KOPT-K1 (cell line): ENCODE results near the gene CNKSR3.

Source experiments
- H3K27ac ChIP-seq: fragments of 200-600 bp; sonication (generic); 2 replicates; pipeline ENCODE4 v1.5.1; 2016; ENCODE audit warnings: antibody characterized with exemption, mild to moderate bottlenecking, low read depth, low read length; ENCODE audit not compliant: poor library complexity, severe bottlenecking
- H3K36me3 ChIP-seq: fragments of 200-600 bp; sonication (generic); 2 replicates; pipeline ENCODE4 v1.5.1; 2017; ENCODE audit warnings: antibody characterized with exemption, mild to moderate bottlenecking, low read length, moderate library complexity; ENCODE audit not compliant: insufficient read depth
- H3K9me3 ChIP-seq: fragments of 200-600 bp; sonication (generic); 2 replicates; pipeline ENCODE4 v1.5.1; 2017; ENCODE audit warnings: antibody characterized with exemption, low read length, mild to moderate bottlenecking; ENCODE audit not compliant: insufficient read depth, poor library complexity, severe bottlenecking

Gene CNKSR3

GRCh38 chr6:154367839-154368695, 142.4 kb downstream of the CNKSR3 start:
- Histone ChIP-seq H3K36me3 (no peaks in the 10 kb centered on the region), H3K27ac (no peak overlapping the region), H3K9me3 (no peaks in the 10 kb centered on the region)

DNA sequence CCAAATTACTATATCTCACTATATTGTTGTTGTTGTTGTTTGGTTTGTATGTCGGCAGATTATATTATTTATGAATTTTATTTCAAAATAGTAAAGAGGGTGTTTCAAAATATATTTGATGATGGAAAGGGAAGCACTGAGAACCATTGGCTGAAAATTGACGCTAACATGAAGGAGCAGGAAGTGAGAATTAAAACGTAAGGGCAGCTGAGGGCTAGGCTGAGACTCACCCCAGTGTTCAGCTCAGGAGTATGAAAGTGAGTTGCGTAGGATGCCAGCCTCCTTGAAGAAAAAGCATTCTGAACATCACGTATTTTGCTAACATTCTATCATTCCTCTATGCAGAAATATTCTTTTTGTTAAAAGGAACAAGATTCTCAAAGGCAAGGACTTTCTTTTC, 143.1 kb downstream of the CNKSR3 start:
- Histone ChIP-seq H3K36me3 (no peaks in the 10 kb centered on the region), H3K27ac (no peak overlapping the region), H3K9me3 (no peaks in the 10 kb centered on the region)

- H3K36me3 ChIP-seq = no peaks in the 10 kb centered on the region
- no peaks in the 10 kb centered on the region for H3K9me3 ChIP-seq
- no peak overlapping the region for H3K27ac ChIP-seq
These were observed 146.7 kb downstream of the CNKSR3 start for GRCh38 chr6:154363821-154364220.

DNA sequence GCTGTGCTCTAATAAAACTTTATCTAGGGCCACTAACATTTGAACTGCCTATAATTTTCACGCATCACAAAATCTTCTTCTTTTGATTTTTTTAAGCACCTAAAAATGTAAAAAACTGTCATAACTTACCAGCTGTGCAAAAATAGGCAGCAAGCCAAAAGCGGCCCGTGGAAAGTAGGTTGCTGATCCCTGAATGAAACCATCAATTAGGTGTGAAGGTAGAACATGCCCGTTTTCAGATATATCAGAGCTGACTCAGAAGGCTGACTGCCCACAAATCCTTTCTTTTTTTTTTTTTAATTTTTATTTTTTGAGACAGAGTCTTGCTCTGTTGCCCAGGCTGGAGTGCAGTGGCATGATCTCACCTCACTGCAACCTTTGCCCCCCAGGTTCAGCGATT, 149.0 kb downstream of the CNKSR3 start:
- Histone ChIP-seq H3K9me3 (no peaks in the 10 kb centered on the region), H3K27ac (no peak overlapping the region)

DNA sequence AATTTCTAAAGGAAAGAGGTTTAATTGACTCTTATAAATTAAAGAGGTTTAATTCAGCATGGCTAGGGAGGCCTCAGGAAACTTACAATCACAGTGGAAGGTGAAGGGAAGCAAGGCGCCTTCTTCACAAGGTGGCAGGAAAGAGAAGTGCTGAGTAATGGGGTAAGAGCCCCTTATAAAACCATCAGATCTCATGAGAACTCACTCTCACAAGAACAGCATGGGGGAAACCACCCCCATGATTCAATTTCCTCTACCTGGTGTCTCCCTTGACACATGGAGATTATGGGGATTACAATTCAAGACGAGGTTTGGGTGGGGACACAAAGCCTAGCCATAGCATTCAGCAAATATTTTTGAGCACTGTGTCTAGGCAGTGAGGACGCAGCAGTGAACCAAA, 150.0 kb downstream of the CNKSR3 start:
- H3K27ac ChIP-seq = no peak overlapping the region
- no peaks in the 10 kb centered on the region for H3K9me3 ChIP-seq
- no peaks in the 10 kb centered on the region for H3K36me3 ChIP-seq

More for the DNA sequence above, 149.0 kb downstream of the CNKSR3 start:
- H3K36me3 ChIP-seq = no peaks in the 10 kb centered on the region

- Histone ChIP-seq H3K27ac (no peak overlapping the region), H3K36me3 (no peaks in the 10 kb centered on the region), H3K9me3 (no peaks in the 10 kb centered on the region)
These were observed 150.8 kb downstream of the CNKSR3 start for GRCh38 chr6:154359679-154360078.

DNA sequence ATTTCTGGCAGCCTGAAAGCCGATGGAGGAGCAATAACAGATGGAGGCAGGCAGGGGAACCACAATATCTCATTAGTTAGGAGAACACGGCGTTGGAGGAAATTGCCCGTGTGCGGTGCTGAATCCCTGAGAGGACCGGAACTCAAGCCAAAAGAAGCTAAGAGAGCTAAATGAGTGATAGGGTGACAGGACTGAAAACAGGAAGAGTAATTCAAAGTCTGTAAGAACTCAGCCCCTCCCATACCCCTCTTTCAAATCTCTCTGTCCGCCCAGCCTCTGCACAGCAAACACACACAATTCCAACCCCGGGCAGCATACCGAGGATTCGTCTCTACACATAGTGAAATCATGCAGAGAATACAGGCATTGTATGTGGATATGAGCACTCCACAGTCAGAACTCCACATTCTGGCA, 151.3 kb downstream of the CNKSR3 start:
- no peak overlapping the region for H3K27ac ChIP-seq
- H3K9me3 ChIP-seq = no peaks in the 10 kb centered on the region
- no peaks in the 10 kb centered on the region for H3K36me3 ChIP-seq

GRCh38 chr6:154358019-154358545, 152.4 kb downstream of the CNKSR3 start:
- H3K9me3 ChIP-seq = no peaks in the 10 kb centered on the region
- no peak overlapping the region for H3K27ac ChIP-seq
- no peaks in the 10 kb centered on the region for H3K36me3 ChIP-seq

- Histone ChIP-seq H3K9me3 (no peaks in the 10 kb centered on the region), H3K27ac (no peak within 1 kb of the TSS), H3K36me3 (no peaks in the 10 kb centered on the region)
These were observed 153.8 kb downstream of the CNKSR3 start, which contains the start of gene IPCEF1 for GRCh38 chr6:154356690-154357089. Gene IPCEF1, minus strand, starts transcription at chr6:154356803. Its CDS starts 90,856 bp downstream, at chr6:154265947.

GRCh38 chr6:154356113-154356512, 154.4 kb downstream of the CNKSR3 start:
- no peaks in the 10 kb centered on the region for H3K9me3 ChIP-seq
- no peaks in the 10 kb centered on the region for H3K36me3 ChIP-seq
- no peak overlapping the region for H3K27ac ChIP-seq

- no peaks in the 10 kb centered on the region for H3K9me3 ChIP-seq
- no peaks in the 10 kb centered on the region for H3K36me3 ChIP-seq
- H3K27ac ChIP-seq = no peak overlapping the region
These were observed 156.2 kb downstream of the CNKSR3 start for GRCh38 chr6:154354265-154354777.

DNA sequence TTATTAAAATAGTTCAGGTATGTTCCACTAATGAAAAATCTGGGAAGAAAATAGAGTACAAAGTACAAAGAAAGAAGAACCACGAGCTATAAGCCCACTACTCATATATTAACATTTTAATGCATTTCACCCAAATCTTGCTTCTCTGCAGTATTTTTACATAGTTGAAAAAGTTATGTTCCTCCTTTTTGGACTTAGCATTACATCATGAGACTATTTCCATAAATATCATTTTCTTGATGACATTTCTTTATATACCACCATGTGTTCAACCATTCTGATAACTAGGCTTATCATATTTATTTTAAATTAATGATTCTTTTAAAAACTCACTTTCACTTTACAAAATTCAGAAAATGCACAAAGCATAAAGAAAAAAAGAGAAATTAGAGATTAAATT, 156.9 kb downstream of the CNKSR3 start:
- Histone ChIP-seq H3K9me3 (no peaks in the 10 kb centered on the region), H3K27ac (no peak overlapping the region), H3K36me3 (no peaks in the 10 kb centered on the region)

GRCh38 chr6:154352898-154353585, 157.4 kb downstream of the CNKSR3 start:
- no peak overlapping the region for H3K27ac ChIP-seq
- H3K9me3 ChIP-seq = no peaks in the 10 kb centered on the region
- H3K36me3 ChIP-seq = no peaks in the 10 kb centered on the region

DNA sequence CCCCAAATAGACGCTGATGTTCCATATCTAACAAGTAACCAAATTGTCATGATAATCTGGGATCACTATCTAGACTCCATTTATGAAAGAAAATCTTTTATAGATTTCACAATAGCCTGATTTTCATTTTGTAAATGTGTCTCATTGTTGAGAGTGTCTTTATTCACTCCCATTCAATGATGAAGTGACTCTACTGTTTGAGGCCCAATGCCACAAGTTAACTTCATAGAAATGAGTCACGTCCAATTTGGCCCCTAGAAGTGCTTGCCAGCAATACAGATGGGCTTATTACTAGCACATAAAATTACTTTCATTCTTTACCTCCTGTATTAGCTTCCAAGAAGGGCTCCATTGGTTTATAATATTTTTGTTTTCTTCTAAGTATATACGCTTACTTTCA, 160.2 kb downstream of the CNKSR3 start:
- no peak overlapping the region for H3K27ac ChIP-seq
- H3K36me3 ChIP-seq = no peaks in the 10 kb centered on the region
- no peaks in the 10 kb centered on the region for H3K9me3 ChIP-seq

DNA sequence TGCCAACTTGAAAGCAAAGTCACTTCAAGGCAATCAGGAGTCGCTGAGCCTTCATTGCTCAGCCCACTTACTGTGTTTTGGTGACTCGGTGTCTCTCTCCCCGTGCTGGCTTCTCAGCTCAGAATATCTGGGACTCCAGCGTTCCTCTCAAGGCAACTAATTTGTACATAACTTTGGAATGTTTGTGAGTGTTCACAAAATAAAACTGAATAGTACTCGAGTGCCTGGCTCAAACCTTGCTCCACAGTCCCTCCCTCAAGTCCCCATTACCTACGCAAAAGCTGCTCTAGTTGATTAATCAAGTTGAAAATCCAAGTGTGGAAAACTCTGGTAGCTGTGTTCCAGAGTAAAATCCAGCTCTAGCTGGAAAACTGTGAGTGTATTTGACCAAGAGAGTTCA, 162.5 kb downstream of the CNKSR3 start:
- H3K36me3 ChIP-seq = no peaks in the 10 kb centered on the region
- H3K9me3 ChIP-seq = no peaks in the 10 kb centered on the region
- H3K27ac ChIP-seq = no peak overlapping the region
